ENCODE data around the gene PDZD2.

DNA sequence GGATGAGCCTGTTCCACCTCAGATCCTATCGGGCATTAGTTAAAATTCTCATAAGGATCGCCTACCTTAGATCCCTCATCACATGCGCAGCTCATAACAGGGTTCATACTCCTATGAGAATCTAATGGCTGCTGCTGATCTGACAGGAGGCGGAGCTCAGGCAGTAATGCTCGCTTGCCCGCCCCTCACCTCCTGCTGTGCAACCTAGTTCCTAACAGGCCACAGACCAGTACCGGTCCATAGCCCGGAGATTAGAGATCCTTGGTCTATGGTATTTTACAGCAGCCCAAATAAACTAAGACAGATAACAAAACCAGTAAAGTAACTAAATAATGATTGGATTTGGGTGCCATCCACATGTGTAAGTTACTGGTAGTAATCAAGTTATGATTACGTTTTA lies 517.7 kb downstream of the PDZD2 start:
- TF ChIP-seq, protein P1, sequence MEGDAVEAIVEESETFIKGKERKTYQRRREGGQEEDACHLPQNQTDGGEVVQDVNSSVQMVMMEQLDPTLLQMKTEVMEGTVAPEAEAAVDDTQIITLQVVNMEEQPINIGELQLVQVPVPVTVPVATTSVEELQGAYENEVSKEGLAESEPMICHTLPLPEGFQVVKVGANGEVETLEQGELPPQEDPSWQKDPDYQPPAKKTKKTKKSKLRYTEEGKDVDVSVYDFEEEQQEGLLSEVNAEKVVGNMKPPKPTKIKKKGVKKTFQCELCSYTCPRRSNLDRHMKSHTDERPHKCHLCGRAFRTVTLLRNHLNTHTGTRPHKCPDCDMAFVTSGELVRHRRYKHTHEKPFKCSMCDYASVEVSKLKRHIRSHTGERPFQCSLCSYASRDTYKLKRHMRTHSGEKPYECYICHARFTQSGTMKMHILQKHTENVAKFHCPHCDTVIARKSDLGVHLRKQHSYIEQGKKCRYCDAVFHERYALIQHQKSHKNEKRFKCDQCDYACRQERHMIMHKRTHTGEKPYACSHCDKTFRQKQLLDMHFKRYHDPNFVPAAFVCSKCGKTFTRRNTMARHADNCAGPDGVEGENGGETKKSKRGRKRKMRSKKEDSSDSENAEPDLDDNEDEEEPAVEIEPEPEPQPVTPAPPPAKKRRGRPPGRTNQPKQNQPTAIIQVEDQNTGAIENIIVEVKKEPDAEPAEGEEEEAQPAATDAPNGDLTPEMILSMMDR (IDR thresholded peaks at IDR 0.05; ENCODE audit: extremely low read depth in 1 of 2, insufficient read depth in 1 of 2, low read depth in 1 of 2, low read length in 2 of 2): no peak
- no peak for TF ChIP-seq POLR2AphosphoS5 (IDR thresholded peaks at IDR 0.05; ENCODE audit: insufficient read depth, low read depth, low read length)
- no peak for TF ChIP-seq POLR2A (IDR thresholded peaks at IDR 0.05; ENCODE audit: low read depth, low read length)
- TF ChIP-seq, protein P2, sequence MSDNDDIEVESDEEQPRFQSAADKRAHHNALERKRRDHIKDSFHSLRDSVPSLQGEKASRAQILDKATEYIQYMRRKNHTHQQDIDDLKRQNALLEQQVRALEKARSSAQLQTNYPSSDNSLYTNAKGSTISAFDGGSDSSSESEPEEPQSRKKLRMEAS (IDR thresholded peaks at IDR 0.05; ENCODE audit: insufficient read depth, insufficient read length): no peak
- no peak for TF ChIP-seq EZH2 (IDR thresholded peaks at IDR 0.05; ENCODE audit: borderline replicate concordance, low read depth, low read length, severe bottlenecking)

All from endothelial cell of umbilical vein (primary cell).